Mucosa of stomach (tissue), 1 donor: ENCODE data around the gene PPP6R3.

Source experiments
- H3K27me3 ChIP-seq: one replicate; pipeline ENCODE4 v1.7.0; 2013; ENCODE audit warnings: mild to moderate bottlenecking, low read length; ENCODE audit not compliant: control insufficient read depth, insufficient read depth
- H3K36me3 ChIP-seq: one replicate; pipeline ENCODE4 v1.7.0; 2013; ENCODE audit warnings: low read length; ENCODE audit not compliant: control insufficient read depth, insufficient read depth
- H3K4me1 ChIP-seq: one replicate; pipeline ENCODE4 v1.7.0; 2013; ENCODE audit warnings: mild to moderate bottlenecking, low read length; ENCODE audit not compliant: control insufficient read depth, insufficient read depth
- H3K4me3 ChIP-seq: one replicate; pipeline ENCODE4 v1.7.0; 2013; ENCODE audit warnings: low read length
- H3K9ac ChIP-seq: one replicate; pipeline ENCODE4 v1.7.0; 2013; ENCODE audit warnings: mild to moderate bottlenecking, low read length, moderate library complexity
- H3K9me3 ChIP-seq: one replicate; pipeline ENCODE4 v1.7.0; 2013; ENCODE audit warnings: mild to moderate bottlenecking, low read length, moderate library complexity; ENCODE audit not compliant: control insufficient read depth
- donor health status: Pancreatic carcinoma.

Gene PPP6R3

DNA sequence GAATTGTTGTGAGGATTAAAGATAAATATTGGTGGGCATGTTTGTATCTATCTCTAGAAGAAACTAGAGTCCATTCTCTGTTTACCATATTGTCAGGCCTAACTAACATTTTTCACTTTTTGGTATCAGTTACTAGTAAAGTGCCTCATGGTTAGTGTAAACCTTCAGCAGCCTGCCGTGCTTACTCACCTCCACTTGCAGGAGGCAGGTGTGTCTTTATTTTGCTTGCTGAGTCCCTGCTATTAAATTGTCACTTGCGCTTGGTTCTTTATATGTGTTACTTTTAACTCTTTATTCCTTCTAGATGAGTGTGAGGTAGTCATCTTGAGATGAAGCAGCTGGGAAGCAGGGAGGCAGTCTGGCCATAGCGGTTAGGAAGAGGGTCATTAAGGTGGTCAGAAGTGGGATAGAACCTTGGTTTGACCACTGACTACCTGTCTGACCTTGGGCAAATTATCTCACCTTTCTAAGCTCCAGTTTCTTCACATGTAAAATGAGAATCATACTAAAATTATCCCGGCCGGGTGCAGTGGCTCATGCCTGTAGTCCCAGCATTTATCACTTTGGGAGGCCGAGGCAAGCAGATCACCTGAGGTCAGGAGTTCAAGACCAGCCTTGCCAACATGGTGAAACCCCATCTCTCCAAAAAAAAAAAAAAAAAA is 21.2 kb downstream of the PPP6R3 start:
- H3K9ac ChIP-seq: no peak overlapping the region
- H3K9me3 ChIP-seq: no peaks in the 10 kb centered on the region
- no peak overlapping the region for H3K4me3 ChIP-seq
- H3K4me1 ChIP-seq: peaks cover 22% of the 10 kb centered on the region
- no peaks in the 10 kb centered on the region for H3K27me3 ChIP-seq
- no peaks in the 10 kb centered on the region for H3K36me3 ChIP-seq

- Histone ChIP-seq H3K27me3 (no peaks in the 10 kb centered on the region), H3K9me3 (no peaks in the 10 kb centered on the region), H3K9ac (no peak overlapping the region), H3K4me3 (no peak overlapping the region), H3K4me1 (peaks cover 5% of the 10 kb centered on the region), H3K36me3 (no peaks in the 10 kb centered on the region)
Observed at GRCh38 chr11:68488623-68489022, 28.1 kb downstream of the PPP6R3 start.

- peaks cover 15% of the 10 kb centered on the region for H3K4me1 ChIP-seq
- H3K27me3 ChIP-seq: no peaks in the 10 kb centered on the region
- H3K9me3 ChIP-seq: no peaks in the 10 kb centered on the region
- no peaks in the 10 kb centered on the region for H3K36me3 ChIP-seq
- H3K4me3 ChIP-seq: no peak overlapping the region
- no peak overlapping the region for H3K9ac ChIP-seq
Observed at GRCh38 chr11:68495220-68495729, 34.7 kb downstream of the PPP6R3 start.

DNA sequence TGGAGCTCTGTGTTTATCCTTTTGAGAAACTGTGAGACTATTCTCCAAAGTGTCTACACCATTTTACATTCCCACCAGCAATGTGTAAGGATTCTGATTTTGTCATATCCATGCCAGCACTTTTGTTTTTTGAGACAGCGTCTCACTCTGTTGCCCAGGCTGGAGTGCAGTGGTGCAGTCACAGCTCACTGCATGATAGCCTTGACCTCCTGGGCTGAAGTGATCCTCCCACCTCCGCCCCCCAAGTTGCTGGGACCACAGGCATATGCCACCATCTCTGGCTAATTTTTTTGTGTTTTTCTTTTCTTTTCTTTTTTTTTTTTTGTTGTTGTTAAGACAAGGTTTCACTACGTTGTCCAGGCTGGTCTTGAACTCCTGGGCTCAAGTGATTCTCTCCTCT is 35.3 kb downstream of the PPP6R3 start:
- H3K4me1 ChIP-seq: peaks cover 15% of the 10 kb centered on the region
- H3K9ac ChIP-seq: no peak overlapping the region
- H3K36me3 ChIP-seq: no peaks in the 10 kb centered on the region
- H3K27me3 ChIP-seq: no peaks in the 10 kb centered on the region
- no peaks in the 10 kb centered on the region for H3K9me3 ChIP-seq
- H3K4me3 ChIP-seq: no peak overlapping the region

- no peak overlapping the region for H3K9ac ChIP-seq
- H3K4me1 ChIP-seq: peaks cover 18% of the 10 kb centered on the region
- no peaks in the 10 kb centered on the region for H3K9me3 ChIP-seq
- no peaks in the 10 kb centered on the region for H3K36me3 ChIP-seq
- no peak overlapping the region for H3K4me3 ChIP-seq
- no peaks in the 10 kb centered on the region for H3K27me3 ChIP-seq
Observed at GRCh38 chr11:68497761-68498160, 37.2 kb downstream of the PPP6R3 start.

- Histone ChIP-seq H3K4me1 (peaks cover 24% of the 10 kb centered on the region), H3K9ac (no peak overlapping the region), H3K9me3 (no peaks in the 10 kb centered on the region), H3K4me3 (no peak overlapping the region), H3K27me3 (no peaks in the 10 kb centered on the region), H3K36me3 (no peaks in the 10 kb centered on the region)
Observed at GRCh38 chr11:68498321-68498720, 37.8 kb downstream of the PPP6R3 start.

DNA sequence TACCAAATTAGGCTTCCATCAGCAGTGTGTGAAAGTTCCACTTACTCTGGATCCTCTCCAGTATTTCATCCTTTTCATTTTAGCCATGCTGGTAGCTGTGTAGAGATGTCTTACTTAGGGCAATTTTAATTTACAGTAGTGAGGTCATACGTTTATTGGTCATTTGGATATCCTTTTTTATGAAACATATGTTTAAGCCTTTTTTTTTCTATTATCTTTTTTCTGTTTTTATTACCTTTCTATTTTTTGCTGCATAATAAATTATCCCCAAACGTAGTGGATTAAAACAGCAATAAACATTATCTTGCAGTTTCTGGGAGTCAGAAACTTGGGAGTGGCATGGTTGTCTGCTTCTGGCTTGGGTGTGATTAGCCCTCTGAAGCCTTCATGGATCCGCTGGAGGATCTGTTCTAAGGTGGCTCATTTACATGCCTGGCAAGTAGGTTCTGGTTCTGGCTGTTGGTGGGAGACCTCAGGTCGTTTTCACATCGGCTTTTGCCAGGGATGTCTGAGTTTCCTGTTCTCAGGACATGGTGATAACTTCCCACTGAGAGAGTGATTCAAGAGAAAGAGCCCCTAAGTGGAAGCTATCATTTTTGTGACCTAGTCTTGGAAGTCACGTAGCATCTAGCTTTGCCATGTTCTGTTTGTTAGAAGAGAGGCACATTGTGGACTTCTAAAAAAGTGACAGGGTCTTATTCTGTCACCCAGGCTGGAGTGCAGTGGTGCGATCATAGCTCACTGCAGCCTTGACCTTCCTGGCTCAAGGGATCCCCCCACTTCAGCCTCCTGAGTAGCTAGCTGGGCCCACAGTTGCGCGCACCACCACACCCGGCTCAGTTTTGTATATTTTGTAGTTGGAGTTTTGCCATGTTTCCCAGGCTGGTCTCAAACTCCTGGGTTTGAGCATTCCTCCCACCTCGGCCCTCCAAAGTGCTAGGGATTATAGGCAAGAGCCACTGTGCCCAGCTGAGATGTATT is 38.6 kb downstream of the PPP6R3 start:
- Histone ChIP-seq H3K9ac (no peak overlapping the region), H3K4me3 (no peak overlapping the region), H3K4me1 (peaks cover 26% of the 10 kb centered on the region), H3K9me3 (no peaks in the 10 kb centered on the region), H3K27me3 (no peaks in the 10 kb centered on the region), H3K36me3 (no peaks in the 10 kb centered on the region)

DNA sequence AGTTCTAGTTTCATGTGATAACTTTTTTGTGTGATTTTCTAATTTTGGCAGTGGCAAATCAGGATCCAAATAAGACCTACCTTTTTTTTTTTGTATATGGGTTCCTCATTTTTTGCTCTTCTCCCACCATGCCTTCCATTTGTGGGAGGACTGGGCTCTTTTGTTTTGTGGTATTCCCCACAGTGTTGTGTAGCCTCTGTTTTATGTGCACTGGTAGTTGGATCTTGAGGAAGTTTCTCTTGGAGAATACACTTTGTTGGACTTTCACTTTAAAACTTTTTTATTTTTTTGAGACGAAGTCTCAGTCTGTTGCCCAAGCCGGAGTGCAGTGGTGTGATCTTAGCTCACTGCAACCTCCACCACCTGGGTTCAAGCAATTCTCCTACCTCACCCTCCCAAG is 39.7 kb downstream of the PPP6R3 start:
- no peaks in the 10 kb centered on the region for H3K9me3 ChIP-seq
- H3K9ac ChIP-seq: no peak overlapping the region
- H3K27me3 ChIP-seq: no peaks in the 10 kb centered on the region
- no peaks in the 10 kb centered on the region for H3K36me3 ChIP-seq
- no peak overlapping the region for H3K4me3 ChIP-seq
- H3K4me1 ChIP-seq: peaks cover 32% of the 10 kb centered on the region

- Histone ChIP-seq H3K4me1 (peaks cover 39% of the 10 kb centered on the region), H3K9me3 (no peaks in the 10 kb centered on the region), H3K9ac (no peak overlapping the region), H3K27me3 (no peaks in the 10 kb centered on the region), H3K4me3 (no peak overlapping the region), H3K36me3 (no peaks in the 10 kb centered on the region)
Observed at GRCh38 chr11:68501813-68502212, 41.3 kb downstream of the PPP6R3 start.

DNA sequence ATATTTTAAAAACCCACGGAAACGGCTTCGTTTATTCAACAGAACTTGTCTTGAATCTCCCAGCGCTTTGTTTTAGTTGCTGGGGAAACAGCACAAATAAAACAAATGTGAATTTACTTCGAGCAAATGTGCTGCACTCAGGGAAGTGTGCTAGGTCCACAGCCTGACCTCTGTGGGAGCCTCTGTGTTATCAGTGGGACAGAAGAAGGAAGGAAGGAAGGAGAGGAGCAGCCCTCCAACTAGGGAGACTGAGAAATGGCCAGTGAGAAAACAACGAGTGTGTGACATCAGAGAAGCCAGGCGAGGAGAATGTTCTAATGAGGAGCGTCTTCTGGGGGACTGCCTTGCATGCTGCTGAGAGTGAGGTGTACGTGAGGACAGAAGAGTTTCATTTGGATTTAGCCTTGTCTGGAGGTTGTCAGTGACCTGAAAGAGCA is 42.7 kb downstream of the PPP6R3 start:
- Histone ChIP-seq H3K36me3 (no peaks in the 10 kb centered on the region), H3K9ac (no peak overlapping the region), H3K27me3 (no peaks in the 10 kb centered on the region), H3K4me1 (peaks cover 38% of the 10 kb centered on the region), H3K9me3 (no peaks in the 10 kb centered on the region), H3K4me3 (no peak overlapping the region)

GRCh38 chr11:68503792-68504191 is 43.2 kb downstream of the PPP6R3 start:
- no peaks in the 10 kb centered on the region for H3K27me3 ChIP-seq
- no peaks in the 10 kb centered on the region for H3K9me3 ChIP-seq
- no peak overlapping the region for H3K9ac ChIP-seq
- H3K36me3 ChIP-seq: no peaks in the 10 kb centered on the region
- no peak overlapping the region for H3K4me3 ChIP-seq
- peaks cover 33% of the 10 kb centered on the region for H3K4me1 ChIP-seq

DNA sequence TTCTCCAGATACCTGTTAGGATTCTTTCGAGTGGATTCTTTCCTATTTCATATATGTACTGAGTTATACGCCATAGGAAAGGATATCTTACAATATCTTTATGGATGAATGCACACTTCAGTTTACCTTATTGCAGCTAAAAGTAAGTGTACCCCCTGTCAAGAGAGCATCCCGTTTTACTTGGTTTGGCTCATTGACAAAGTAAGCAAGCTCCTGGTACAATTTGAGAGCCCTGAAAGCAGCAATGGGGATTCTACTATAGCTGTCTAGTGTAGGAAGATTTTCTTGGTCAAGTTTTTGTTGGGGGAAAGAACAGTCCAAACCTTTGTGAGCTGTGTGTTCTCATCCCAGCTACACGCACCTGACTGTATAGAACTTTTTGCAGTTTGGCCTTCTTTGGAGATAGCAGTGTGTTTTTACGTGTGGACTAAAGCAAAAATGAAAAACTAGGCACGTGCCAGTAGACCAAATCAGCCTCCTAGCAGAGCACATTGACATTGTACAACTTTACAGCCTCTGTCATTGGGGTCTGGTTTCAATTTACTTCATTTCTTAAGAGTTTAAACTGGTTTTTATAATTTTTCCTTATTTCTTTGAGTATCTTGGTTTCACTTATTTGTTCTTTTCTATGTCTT is 44.0 kb downstream of the PPP6R3 start:
- Histone ChIP-seq H3K4me3 (no peak overlapping the region), H3K4me1 (peaks cover 25% of the 10 kb centered on the region), H3K36me3 (no peaks in the 10 kb centered on the region), H3K27me3 (no peaks in the 10 kb centered on the region), H3K9ac (no peak overlapping the region), H3K9me3 (no peaks in the 10 kb centered on the region)
